GM08714 (cell line): Measurements from ENCODE around the gene SF3A2.

Source experiments
- H3K4me3 ChIP-seq: fragments of 200-500 bp; sonication (Bioruptor generic); 2 replicates; pipeline ENCODE4 v1.5.1; 2014; ENCODE audit warnings: mild to moderate bottlenecking, low read length, inconsistent platforms
- ZNF274 ChIP-seq: IDR thresholded peaks from 2 replicates; pipeline ENCODE4 v1.6.1; 2012; ENCODE audit warnings: mild to moderate bottlenecking, low read depth, low read length

Gene SF3A2

DNA sequence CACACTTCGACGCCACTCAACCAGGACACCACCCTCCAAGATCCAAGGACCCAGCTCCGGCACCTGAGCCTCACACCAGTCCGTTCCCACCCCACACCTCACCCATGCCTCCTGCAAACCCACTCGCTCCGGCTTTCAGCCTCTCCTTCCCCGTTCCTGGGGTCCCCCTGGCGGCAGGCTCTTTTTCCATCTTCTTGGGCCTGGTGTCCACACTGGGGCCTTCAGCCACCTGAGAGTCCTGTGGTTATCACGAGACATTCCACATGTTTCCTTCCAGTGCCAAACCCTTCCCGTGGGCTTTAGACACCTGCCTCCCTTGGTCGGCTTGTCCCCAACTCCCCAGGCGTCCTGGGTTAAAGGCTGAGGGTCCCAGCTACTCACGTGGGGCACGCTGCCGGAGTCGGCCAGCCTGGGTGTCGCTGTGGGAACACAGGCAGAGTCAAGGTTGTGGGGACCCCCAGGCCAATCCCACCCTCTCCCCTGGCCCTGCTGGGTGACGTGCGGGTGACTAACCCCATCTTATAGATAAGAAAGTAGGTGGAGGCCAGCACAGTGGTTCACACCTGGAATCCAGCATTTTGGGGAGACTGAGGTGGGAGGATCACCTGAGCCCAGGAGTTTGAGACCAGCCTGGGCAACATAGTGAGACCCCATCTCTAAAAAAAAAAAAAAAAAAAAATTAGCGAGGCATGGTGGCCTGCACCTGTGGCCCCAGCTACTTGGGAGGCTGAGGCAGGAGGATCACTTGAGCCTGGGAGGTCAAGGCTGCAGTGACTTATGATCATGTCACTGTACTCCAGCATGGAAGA is 17.6 kb downstream of the SF3A2 start:
- H3K4me3 ChIP-seq: no peak overlapping the region
- TF ChIP-seq ZNF274: no peak

DNA sequence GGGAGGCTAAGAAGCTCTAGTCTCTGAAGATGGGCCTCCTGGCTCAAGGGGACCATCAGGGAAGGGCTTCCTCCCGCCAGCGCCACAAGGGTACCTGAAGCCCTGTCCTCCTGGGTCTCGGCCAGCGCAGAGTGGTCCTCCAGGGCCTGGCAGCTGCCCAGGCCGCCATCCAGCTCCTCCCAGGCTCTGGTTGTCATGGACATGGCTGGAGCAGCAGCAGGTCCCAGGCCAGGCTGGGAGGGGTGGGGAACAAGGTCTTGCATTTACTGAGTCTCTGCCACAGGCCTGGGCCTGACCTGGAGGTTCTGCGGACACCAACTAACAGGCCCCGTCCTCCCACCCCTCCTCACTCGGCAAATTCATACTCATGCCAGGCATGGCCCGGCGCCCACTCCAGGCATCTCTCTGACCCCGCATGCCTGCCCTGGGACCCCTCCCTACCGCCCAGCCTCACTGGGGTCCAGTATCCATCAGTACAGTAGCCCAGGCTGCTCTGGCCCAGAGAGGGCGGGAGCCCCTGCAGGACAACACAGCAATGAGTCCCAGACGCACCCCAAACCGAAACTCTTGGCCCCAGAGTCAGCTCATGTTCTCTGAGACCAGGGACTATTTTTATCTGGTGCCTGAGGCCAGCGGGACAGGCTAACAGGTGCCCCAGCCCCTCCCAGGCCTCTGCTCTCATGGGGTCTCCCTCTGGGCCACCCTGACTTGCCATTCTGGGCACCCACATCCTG is 18.7 kb downstream of the SF3A2 start:
- H3K4me3 ChIP-seq: no peak overlapping the region; the same call in 1 of the 2 replicates

DNA sequence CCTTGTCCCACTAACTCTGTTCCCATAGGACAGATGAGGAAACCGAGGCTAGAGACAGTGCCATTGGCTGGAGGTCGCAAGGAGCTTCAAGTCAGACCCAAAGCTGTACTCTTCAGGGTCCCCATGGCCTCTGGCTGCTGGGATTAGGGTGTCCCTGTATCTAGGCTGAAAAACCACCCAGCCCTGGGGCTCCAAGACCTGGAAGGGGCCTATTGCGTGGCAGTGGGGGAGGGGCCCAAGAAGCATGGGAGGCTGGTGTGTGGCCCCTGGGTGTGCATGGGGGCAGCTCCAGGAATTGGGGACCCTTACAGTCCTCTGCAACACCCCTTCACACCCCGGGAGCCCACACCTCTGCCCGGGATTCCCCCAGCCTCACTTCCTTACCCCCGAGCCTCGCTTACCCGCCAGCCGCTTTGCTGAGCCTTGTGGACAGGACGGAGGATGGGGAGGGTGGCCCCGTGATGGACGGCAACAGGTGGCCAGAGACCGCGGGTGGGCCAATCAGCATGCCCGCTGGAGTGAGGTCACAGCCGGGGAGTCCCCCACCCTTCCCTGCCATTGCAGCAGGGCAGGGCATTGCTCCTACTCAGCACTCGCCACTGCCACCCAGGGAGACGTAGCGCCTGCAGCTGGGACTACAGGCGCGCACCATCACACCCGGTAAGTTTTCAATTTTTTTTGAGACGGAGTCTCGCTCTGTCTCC is 19.5 kb downstream of the SF3A2 start, which contains the start of gene JSRP1:
Gene JSRP1, minus strand, starts transcription at position 436 of the 704 bp plus-strand sequence. CDS start 1,103 bp downstream, outside the sequence.
- H3K4me3 ChIP-seq: no peak within 1 kb of the TSS; the same call in 1 of the 2 replicates

More for the DNA sequence above, 18.7 kb downstream of the SF3A2 start:
- no peak for TF ChIP-seq ZNF274

DNA sequence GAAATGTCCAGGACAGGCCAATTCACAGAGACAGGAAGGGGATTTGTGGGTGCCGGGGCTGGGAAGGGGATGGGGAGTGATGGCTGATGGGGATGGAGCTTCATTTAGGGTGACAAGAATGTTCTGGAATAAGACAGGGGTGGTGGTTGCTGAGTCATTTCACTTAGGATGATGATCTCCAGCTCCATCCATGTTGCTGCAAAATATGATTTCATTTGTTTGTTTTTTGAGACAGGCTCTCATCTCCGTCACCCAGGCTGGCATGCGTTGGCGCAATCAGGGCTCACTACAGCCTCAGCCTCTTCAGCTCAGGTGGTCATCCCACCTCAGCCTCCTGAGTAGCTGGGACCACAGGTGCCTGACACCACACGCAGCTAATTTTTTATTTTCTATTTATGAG is 22.7 kb downstream of the SF3A2 start:
- TF ChIP-seq ZNF274: no peak
- no peak overlapping the region for H3K4me3 ChIP-seq

More for the DNA sequence above, 19.5 kb downstream of the SF3A2 start, which contains the start of gene JSRP1:
- TF ChIP-seq ZNF274: no peak

DNA sequence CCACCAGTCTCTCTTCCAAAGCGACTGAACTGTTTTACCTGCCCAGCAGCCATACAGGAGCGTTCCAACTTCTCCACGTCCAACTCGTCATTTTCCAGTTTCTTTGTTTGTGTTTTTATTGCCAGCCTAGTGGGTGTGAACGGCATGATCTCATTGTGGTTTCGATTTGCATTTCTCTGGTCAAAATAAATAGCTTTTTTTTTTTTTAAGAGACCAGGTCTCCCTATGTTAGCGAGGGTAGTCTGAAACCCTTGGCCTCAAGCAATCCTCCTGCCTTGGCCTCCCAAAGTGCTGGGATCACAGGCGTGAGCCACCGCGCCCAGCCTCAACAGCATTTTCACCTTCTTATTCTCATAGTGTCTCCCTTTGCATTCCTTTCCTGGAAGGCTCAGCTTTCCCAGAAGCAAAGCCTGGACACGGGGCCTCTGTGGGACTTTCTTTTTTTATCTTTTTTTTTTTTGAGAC is 23.7 kb downstream of the SF3A2 start:
- no peak for TF ChIP-seq ZNF274

DNA sequence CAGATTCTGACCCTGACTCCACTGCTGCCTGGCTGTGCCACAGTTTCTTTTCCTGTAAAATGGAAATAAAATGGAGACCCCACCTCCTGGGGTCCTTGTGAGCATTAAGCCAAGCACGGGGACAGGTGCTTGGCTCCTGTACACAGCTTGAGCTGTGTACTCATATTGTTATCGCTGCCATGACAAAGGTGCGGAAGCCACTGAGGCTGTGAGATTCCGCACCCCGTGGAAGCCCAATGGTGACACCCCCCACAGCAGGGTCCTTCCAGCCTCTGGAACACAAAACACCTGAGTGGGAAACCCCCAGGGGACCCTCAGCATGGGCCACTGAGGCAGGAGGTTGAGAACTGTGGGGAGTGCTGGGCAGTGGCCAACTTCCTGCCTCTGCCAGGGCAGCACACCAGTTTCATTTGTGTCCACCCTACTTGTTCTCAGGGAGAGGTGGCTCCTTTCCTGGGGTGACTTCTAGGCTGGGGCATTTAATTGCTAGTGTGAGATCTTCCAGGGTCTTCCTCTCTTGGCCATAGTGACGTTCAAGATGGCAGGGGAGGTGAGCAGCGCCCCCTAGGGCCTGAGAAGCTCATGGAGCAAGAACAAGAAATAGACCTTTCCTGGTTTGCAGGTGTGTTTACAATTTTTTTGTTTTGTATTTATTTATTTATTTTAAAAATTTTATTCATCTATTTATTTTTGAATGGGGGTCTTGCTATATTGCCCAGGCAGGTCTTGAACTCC is 25.0 kb downstream of the SF3A2 start:
- TF ChIP-seq ZNF274: no peak
- no peak overlapping the region for H3K4me3 ChIP-seq

More for the DNA sequence above, 23.7 kb downstream of the SF3A2 start:
- no peak overlapping the region for H3K4me3 ChIP-seq

DNA sequence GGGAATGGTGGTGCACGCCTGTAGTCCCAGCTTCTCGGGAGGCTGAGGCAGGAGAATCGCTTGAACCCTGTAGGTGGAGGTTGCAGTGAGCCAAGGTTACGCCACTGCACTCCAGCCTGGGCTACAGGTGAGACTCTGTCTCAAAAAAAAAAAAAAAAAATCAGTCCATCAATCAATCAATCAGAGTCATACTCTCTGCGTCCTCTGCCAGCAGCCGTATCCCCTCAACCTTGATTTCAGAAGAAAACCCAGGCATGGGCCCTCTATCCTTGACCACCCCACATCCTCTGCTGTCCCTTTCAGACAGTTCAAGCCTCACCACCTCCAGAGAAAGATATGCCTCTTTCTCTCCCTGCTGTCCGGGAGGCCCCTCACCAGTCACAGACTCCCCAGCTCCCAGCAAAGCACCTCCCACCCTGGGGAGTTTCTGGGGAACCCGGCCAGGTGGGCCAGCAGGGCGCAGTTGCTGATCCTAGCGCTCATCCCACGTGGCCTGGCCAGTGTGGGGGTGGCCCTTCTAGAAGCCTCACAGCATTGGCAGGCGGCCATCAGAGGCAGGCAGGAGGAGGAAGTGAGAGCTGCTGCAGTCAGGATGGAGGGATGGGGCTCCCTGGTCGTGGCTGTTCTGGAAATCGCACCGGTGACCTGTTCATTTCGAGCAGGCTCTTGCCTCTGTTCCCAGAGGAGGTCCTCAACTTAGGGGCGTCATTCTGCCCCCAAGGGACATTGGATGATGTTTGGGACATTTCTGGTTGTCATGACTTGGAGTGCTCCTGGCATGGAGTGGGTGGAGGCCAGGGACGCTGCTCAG is 29.8 kb downstream of the SF3A2 start:
- no peak for TF ChIP-seq ZNF274

DNA sequence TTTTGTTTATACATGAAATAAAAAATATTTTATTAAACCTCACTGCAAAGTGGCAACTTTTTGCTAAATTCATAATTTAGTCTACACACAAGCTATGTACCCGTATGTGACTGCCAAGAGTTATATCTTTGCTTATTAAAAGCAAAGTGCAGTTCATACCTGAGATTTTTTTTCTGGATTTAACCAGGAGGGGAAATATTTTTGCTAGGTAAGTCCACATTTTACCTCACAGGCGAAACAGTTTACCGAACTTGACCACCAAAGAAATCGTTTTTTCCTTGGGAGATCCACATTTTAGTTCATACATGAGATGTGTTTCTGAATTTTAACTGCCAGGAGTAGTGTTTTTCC is 31.8 kb downstream of the SF3A2 start:
- TF ChIP-seq ZNF274: no peak
- H3K4me3 ChIP-seq: no peak overlapping the region; the same call in 1 of the 2 replicates

More for the DNA sequence above, 29.8 kb downstream of the SF3A2 start:
- no peak overlapping the region; the same call in 1 of the 2 replicates for H3K4me3 ChIP-seq

DNA sequence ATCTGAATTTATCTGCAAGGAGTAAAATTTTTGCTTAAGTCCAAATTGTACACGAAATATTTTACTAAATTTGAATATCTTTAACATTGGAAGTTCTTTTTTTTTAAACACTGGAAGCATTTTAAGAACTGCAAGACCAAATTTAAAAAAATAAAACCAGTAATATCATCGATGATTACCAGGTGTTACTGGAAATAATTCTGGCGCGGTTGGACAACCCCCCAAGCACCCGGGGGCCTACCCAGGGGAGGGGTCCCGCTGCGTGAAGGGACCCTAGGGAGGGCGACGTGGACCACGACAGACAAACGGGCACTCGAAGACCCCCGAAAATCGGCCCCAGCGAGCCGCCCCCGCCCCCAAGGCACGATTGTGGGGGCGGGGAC is 32.2 kb downstream of the SF3A2 start:
- peak overlapping the region; percentile 88 for H3K4me3 ChIP-seq

DNA sequence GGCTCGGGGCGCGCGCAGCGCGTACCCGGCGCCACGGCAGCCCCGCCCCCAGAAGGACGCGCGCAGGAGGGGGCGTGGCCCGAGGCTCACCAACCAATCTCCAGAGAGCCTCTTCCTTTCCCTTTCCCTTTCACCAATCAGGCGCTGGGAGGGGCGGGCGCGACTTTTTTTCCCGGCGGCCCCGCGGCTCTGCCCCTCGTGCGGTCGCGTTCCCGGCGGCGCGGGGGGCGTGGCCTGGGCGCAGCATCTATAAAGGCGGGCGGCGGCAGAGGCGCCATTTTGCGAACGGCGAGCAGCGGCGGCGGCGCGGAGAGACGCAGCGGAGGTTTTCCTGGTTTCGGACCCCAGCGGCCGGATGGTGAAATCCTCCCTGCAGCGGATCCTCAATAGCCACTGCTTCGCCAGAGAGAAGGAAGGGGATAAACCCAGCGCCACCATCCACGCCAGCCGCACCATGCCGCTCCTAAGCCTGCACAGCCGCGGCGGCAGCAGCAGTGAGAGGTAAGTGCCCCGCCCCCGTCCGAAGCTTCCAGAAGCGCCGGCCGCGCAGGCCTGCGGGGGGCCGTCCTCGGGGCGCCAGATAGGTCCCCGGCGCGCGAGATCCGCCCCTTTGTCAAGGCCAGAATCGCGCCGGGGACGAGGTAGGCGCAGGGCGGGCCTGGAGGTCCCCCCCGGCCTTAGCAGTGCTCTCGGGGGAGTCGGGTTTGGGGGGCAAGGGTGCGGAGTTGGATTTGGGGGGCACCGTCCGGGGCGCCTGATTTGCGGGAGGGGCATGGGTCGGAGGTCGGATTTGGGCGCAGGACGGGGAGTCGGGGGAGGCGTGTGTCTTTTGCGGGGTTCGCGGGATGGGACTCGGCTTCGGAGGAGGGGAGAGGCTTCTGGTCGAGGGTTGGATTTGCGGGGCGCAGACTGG is 32.9 kb downstream of the SF3A2 start:
- TF ChIP-seq ZNF274: no peak
- peak overlapping the region; percentile 88 for H3K4me3 ChIP-seq

More for the DNA sequence above, 32.2 kb downstream of the SF3A2 start:
- no peak for TF ChIP-seq ZNF274

DNA sequence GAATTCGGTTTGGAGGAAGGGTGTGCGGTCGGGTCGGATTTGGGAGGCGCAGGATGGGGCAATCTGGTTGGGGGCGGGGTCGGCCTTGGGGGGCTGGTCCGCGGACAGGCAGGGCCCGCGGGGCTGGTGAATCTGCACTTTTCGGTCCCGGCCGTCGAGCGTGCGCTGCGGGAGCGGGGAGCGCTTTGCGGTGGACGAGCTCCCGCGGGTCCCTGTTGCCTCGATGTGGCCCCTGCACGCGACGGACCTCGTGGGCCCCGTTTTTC is 33.5 kb downstream of the SF3A2 start:
- no peak for TF ChIP-seq ZNF274
- peak overlapping the region; percentile 87 for H3K4me3 ChIP-seq
